ENCODE data around the gene CTNND2. TPM values are rescaled to one million over a fixed set of nuclear protein-coding genes. Genes with fewer than 3 reads are reported as not detected.

CTNND2 gene
- total RNA-seq, 3 donors from 2014 or later (not counting 1 experiment from before 2014, with no cell fraction given), result not detected

GRCh38 chr5:11449217-11449616, 455.0 kb downstream of the CTNND2 start:
- 90% methylated on average over 3 of the region's 4 CpGs for WGBS (ENCODE audit: insufficient coverage)
- H3K27ac ChIP-seq (ENCODE audit: low read length), result no peak overlapping the region
- H3K27me3 Mint-ChIP-seq (ENCODE audit: low read depth in 2 of 2), result peaks cover 3 to 12% of the 10 kb centered on the region in 2 donors
- H3K27ac Mint-ChIP-seq, result no peak overlapping the region
- H3K9me3 ChIP-seq (ENCODE audit: control insufficient read depth, insufficient read depth, low read length), result no peaks in the 10 kb centered on the region
- no peaks in the 10 kb centered on the region for H3K4me1 Mint-ChIP-seq
- no peak overlapping the region for H3K4me3 ChIP-seq (ENCODE audit: low read length)
- H3K36me3 Mint-ChIP-seq, result no peaks in the 10 kb centered on the region
- DNase-seq (no peak), ATAC-seq (no peak)
- no peaks in the 10 kb centered on the region for H3K9me3 Mint-ChIP-seq
- no peaks in the 10 kb centered on the region for H3K36me3 ChIP-seq (ENCODE audit: control insufficient read depth, insufficient read depth, low read length)
- H3K4me1 ChIP-seq (ENCODE audit: control insufficient read depth, insufficient read depth, low read length), result no peaks in the 10 kb centered on the region
- no peaks in the 10 kb centered on the region for H3K27me3 ChIP-seq (ENCODE audit: control insufficient read depth, insufficient read depth, low read length)
- TF ChIP-seq CTCF (IDR thresholded peaks at IDR 0.05), result no peak
- H3K4me3 Mint-ChIP-seq, result no peak overlapping the region
- intact Hi-C loops (cut with micrococcal nuclease), result no loop called here

DNA sequence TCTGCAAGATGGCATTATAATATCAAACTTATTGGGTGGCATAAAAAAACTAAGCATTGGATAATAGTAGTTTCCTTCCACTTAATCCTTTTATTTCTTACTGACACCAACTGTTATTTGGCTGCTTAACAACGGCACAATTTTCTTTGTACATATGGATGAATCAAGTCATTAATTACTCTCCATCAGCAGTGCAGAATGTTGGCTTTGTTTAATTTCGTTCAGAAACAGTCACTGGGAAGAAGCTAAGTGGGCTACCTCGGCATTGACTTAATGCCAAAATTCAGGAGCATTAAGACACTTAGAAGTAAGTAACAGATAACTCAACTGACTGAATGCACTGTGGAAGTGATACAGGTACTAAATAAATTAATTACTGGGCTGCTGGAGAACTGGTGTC, 460.4 kb downstream of the CTNND2 start:
- peaks cover 7 to 12% of the 10 kb centered on the region in 2 donors for H3K27me3 Mint-ChIP-seq (ENCODE audit: low read depth in 2 of 2)
- no peaks in the 10 kb centered on the region for H3K4me1 Mint-ChIP-seq
- no peak overlapping the region for H3K27ac Mint-ChIP-seq
- H3K36me3 Mint-ChIP-seq, result no peaks in the 10 kb centered on the region
- ATAC-seq (no peak), DNase-seq (no peak)
- Histone ChIP-seq H3K27ac (ENCODE audit: low read length) (no peak overlapping the region), H3K27me3 (ENCODE audit: control insufficient read depth, insufficient read depth, low read length) (no peaks in the 10 kb centered on the region), H3K4me3 (ENCODE audit: low read length) (no peak overlapping the region), H3K36me3 (ENCODE audit: control insufficient read depth, insufficient read depth, low read length) (no peaks in the 10 kb centered on the region), H3K9me3 (ENCODE audit: control insufficient read depth, insufficient read depth, low read length) (no peaks in the 10 kb centered on the region), H3K4me1 (ENCODE audit: control insufficient read depth, insufficient read depth, low read length) (no peaks in the 10 kb centered on the region)
- H3K9me3 Mint-ChIP-seq, result no peaks in the 10 kb centered on the region
- no peak for TF ChIP-seq CTCF (IDR thresholded peaks at IDR 0.05)
- no peak overlapping the region for H3K4me3 Mint-ChIP-seq
- WGBS (ENCODE audit: insufficient coverage), result 75% methylated on average over 3 of the region's 3 CpGs
- intact Hi-C loops (cut with micrococcal nuclease), result no loop called here

DNA sequence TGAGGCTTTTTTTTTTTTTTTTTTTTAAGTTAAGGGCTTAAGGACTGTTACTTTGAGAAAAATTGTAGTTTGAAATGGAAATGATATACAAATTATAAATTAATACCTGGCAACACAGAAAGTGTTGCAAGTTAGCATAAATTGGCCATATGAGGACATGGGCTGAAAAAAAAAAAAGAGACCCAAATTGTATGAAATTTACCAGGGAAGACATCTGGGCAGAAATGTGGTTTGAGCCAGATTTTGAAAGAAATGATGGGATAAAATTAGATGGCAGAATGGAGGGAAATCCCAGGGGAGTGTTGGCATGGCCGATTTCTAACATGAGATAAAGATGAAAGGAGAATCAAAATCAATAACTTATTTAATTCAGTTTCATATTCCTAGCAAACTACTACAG, 472.1 kb downstream of the CTNND2 start:
- no peaks in the 10 kb centered on the region for H3K36me3 ChIP-seq (ENCODE audit: control insufficient read depth, insufficient read depth, low read length)
- H3K27me3 Mint-ChIP-seq (ENCODE audit: low read depth in 2 of 2), result peaks cover 7 to 18% of the 10 kb centered on the region in 2 donors
- no peak for ATAC-seq
- no peaks in the 10 kb centered on the region for H3K4me1 Mint-ChIP-seq
- no peak for TF ChIP-seq CTCF (IDR thresholded peaks at IDR 0.05)
- no peaks in the 10 kb centered on the region for H3K9me3 ChIP-seq (ENCODE audit: control insufficient read depth, insufficient read depth, low read length)
- no CpG with 5 or more reads among the region's 1 CpG for WGBS (ENCODE audit: insufficient coverage)
- intact Hi-C loops (cut with micrococcal nuclease), result no loop called here
- no peaks in the 10 kb centered on the region for H3K27me3 ChIP-seq (ENCODE audit: control insufficient read depth, insufficient read depth, low read length)
- DNase-seq, result no peak
- H3K9me3 Mint-ChIP-seq, result no peaks in the 10 kb centered on the region
- H3K4me3 Mint-ChIP-seq, result no peak overlapping the region
- no peak overlapping the region for H3K4me3 ChIP-seq (ENCODE audit: low read length)
- no peak overlapping the region for H3K27ac Mint-ChIP-seq
- no peaks in the 10 kb centered on the region for H3K36me3 Mint-ChIP-seq
- H3K27ac ChIP-seq (ENCODE audit: low read length), result no peak overlapping the region
- H3K4me1 ChIP-seq (ENCODE audit: control insufficient read depth, insufficient read depth, low read length), result no peaks in the 10 kb centered on the region

DNA sequence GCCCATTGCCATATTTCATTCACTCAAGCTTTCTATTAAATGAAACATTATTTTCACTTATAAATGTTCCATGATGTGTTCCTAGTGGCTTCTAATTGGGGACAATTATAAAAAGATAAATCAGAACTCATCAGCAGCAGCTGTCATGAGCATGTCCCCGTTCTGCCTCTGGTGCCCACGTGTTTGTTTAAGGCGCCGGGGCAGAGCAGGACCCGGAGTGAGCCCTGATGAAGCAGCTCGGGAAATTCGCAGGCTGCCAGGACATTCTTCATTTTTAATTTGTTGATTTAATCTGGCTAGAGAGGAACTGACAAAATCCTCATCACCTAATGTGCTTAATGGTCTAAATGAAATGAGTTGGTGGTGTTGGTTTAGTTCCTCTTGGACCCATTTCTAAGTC, 475.0 kb downstream of the CTNND2 start:
- no peaks in the 10 kb centered on the region for H3K4me1 ChIP-seq (ENCODE audit: control insufficient read depth, insufficient read depth, low read length)
- no peak overlapping the region for H3K4me3 ChIP-seq (ENCODE audit: low read length)
- WGBS (ENCODE audit: insufficient coverage), result 91% methylated on average over 7 of the region's 7 CpGs
- H3K9me3 Mint-ChIP-seq, result no peaks in the 10 kb centered on the region
- no peaks in the 10 kb centered on the region for H3K36me3 Mint-ChIP-seq
- no peak overlapping the region for H3K27ac ChIP-seq (ENCODE audit: low read length)
- ATAC-seq, result no peak
- no peak for DNase-seq
- no peaks in the 10 kb centered on the region for H3K27me3 ChIP-seq (ENCODE audit: control insufficient read depth, insufficient read depth, low read length)
- no peak overlapping the region for H3K4me3 Mint-ChIP-seq
- no peak overlapping the region for H3K27ac Mint-ChIP-seq
- intact Hi-C loops (cut with micrococcal nuclease), result no loop called here
- TF ChIP-seq CTCF (IDR thresholded peaks at IDR 0.05), result no peak
- no peaks in the 10 kb centered on the region for H3K4me1 Mint-ChIP-seq
- peaks cover 8 to 25% of the 10 kb centered on the region in 2 donors for H3K27me3 Mint-ChIP-seq (ENCODE audit: low read depth in 2 of 2)
- no peaks in the 10 kb centered on the region for H3K9me3 ChIP-seq (ENCODE audit: control insufficient read depth, insufficient read depth, low read length)
- H3K36me3 ChIP-seq (ENCODE audit: control insufficient read depth, insufficient read depth, low read length), result no peaks in the 10 kb centered on the region
